ENCODE results near the gene OLFM2.
"Not testable (repeated sequence)": the region's sequence is repeated elsewhere in the genome, so short reads cannot be mapped to it uniquely, and the experiment has no call there.

Gene OLFM2

DNA sequence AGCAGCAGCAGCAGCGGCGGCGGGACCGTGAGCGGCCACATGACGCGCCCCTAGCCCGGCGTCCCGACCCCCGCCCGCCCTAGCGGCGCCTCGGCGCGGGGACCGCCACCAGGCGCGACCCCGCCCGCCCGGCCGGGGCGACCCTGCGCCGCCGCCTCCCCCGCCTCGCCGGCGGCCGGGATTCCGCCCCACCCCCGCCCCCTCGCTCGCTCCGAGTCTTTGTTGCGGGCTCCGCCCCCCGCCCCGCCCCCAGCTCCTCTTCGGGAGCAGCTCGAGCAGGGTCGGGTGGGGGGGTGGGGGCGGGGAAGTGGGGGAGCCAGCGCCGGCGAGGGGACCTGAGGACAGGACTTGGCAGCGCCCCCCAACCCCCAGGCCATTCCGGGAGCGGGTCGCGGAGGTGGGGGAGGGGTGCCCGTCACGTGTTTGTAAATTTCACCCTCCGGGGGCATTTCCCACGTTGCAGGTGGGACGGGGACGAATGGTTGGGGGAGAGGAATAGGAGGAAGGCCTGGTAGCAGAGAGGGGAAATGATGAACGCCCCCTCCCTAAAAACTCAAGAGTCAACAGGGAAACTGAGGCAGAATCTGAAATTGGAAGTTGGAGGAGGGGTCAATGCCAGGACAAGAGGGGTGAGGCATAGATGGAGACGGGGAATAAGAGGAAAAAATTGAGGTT is at the start of gene OLFM2:
OLFM2 (minus strand) TSS at position 190 of the 675 bp plus-strand sequence; CDS start at position 41, 149 bp downstream.
- DNase-seq (ENCODE audit: low spot score): peak; percentile 89

DNA sequence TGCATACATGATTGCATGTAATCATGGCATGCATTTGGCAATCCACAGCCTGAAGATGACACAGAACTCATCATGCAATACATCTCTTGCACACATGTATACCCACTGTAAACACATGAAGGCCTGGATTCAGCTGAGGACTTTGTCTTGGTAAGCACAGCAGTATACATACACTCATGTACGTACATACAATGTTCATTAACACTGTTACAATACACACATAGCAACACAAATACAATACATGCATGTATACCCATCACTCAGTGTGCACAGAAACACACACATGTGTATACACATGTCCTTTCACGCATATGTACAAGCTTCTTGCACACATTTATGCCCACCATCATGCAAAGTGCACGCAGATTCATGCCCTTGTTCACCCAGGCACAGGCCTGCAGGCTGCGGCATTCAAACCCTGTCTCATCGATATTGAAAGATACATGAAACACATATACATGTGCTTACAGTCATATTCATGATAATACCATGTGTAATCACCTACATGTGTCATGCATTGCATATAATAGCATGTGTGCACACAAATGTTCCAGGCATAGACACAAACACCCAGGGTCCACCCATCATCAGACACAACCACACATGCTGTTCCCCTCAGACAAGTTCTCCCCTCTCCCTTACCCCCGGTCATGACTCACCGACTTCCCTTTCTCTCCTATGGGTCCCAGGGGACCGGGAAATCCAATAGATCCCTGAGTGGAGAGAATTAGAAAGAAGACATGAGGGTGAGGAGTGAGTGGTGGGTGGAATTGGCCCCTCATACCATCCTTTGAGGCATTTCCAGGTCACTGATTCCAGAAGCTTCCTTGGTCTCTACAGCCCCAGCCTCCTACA is 45.3 kb upstream of the OLFM2 start:
- no peak for DNase-seq (ENCODE audit: low spot score)

DNA sequence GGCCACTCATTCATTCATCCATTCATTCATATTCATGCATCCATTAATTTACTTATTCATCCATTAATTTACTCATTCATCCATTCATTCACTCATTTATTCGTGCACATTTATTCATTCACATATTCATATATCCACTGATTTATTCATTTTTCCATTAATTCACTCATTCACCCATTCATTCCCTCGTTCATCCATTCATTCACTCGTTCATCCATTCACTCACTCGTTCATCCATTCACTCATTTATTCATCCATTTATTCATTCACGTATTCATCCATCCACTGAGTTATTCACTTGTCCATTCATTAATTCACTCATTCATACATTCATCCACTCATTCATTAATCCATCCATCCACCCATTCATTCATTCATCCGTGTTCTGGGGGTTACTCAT is 35.8 kb upstream of the OLFM2 start:
- DNase-seq (ENCODE audit: low spot score): no peak

DNA sequence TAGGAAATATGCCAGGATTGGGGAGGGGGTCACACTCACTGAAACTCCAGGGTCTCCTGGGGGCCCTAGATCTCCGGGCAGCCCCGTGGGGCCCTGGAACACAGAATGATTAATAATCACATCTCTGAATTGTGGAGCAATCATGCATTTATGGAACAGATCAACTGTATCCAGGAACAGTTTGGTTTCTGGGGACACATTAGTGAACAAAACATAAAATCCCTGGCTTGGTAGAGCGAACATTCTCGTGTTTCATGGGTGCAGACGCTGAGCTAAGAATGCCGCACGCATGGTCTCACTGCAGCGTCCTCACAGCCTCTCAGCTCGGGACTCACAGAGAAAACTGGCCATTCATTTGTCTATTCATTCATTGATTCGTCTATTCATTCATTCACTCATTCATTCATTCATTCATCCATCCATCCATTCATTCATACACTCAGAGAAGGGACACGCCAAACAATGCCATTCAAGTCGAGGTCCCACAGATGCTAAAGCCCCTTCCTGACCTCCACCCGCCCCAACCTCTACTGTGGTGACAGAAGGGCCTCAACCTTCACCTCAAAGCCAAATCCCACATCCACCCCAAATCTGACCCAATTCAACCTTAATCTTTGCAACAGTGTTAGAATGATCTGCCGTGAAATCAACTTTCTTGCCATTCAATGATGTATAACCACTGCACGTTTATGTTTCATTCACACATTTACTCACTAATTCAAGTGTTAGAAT is 35.0 kb upstream of the OLFM2 start:
- no peak for DNase-seq (ENCODE audit: low spot score)

DNA sequence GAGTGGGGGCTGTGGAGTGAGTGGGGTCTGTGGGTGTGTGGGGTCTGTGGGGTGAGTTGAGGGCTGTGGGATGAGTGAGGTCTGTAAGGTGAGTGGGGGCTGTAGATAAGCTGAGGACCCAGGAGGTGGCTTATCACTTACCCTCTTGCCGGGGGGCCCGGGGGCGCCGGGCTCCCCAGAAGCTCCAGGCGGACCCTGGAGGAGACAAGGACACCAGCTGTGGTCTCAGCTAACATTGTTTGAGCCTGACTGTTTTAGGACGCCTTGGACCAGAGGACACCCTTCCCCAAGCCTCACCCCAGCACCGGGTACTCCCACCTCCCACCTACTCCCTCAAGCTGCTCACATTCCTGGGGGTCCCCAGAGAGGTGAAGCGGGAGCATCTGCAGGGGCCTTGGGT is 34.2 kb upstream of the OLFM2 start:
- no peak for DNase-seq (ENCODE audit: low spot score)

DNA sequence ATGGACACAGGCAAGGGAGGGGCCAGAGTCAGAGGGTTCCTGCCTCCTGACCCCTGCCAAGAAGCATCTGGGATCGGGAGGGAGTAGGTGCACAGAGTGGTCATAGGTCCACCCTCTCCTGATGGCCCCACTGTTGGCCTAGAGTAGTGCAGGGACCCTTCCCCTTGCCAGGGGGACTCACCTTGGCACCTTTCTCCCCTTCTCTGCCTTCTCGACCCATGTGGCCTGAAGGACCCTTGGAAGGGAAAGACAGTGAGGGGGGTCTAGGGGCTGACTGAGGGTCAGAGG is 33.3 kb upstream of the OLFM2 start:
- DNase-seq (ENCODE audit: low spot score): no peak

DNA sequence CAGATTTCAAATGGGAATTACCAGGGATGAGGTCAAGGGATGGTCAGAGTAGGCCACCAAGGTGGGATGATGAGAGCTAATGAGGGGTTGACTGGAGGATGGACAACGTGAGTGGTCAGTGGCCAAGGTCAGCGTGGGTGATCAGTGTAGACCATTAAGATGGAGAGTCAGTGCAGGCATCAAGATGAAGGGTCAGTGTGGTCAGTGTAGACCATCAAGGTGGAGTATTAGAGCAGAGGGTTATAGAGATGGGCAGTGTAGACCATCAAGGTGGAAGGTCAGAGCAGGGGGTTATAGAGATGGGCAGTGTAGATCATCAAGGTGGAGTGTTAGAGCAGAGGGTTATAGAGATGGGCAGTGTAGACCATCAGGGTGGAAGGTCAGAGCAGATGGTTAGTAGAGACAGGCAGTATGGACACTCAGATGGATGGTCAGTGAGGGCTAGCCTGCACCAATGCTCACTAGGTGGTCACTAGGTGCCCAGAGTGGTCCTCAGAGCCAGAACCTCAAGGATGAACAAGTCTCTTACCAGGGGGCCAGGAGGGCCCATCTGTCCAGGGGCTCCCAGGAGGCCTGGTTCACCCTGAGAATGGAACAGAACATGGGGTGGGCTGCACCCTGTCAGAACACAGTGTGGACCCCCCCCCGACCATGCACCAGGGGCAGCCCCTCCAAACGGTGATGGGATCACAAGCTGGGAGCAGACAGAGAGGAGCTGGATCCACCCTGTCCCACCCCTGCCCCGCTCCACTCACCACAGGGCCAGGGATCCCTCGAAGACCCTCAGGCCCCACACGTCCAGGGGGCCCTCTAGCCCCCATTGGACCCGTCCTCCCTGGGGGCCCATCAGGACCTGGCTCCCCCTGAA is 32.7 kb upstream of the OLFM2 start:
- no peak for DNase-seq (ENCODE audit: low spot score)

DNA sequence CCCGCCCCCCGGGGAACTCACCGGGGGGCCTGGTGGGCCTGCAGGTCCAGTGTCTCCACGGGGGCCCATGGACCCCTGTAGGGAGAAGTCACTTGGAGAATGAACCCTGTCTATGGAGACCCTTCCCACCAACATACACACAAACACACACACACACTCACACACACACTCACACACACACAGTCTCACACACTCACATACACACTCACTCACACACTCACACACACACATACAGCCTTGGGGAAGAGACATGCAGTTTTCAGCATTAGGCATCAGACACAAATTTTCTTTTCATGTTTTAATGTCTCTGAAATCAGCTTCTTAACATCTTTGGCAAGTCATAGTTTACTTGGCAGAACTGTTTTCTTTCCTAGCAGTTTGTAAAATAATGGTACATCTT is 31.0 kb upstream of the OLFM2 start:
- no peak for DNase-seq (ENCODE audit: low spot score)

DNA sequence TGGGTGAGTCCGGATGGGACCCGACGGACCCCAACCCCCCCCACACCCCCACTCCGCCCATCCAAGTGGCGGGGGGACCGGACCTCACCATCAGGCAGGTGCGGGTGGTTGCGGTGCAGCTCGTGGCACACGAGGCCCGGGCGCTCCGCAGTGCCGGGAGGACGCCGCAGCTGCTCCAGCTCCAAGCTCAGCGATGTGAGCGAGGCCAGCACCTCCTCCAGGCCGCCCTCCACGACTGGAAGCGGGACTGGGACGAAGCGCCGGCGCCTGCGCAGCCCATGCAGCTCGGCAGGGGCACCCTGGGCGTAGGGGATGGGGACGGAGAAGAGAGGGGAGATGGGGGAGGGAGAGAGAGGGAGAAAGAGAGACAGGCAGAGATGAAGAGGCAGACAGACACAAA is 30.1 kb upstream of the OLFM2 start:
- peak; percentile 85 for DNase-seq (ENCODE audit: low spot score)

DNA sequence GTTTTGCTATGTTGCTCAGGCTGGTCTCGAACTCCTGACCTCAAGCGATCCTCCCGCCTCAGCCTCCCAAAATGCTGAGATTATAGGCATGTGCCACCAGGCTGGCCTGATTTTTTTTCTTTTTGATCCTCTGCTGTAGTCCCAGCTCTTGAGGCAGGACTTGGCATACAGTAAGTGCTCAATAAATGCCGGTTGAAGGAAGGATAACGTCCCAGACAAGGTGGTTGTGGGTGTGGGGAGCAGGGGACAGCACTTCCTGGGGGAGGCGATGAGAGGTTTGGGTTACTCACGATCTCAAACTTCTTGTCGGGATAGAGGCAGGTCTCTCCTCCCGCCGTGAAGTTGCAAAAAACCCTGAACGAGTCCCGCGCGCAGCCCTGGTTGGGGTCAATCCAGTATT is 29.7 kb upstream of the OLFM2 start:
- no peak for DNase-seq (ENCODE audit: low spot score)

DNA sequence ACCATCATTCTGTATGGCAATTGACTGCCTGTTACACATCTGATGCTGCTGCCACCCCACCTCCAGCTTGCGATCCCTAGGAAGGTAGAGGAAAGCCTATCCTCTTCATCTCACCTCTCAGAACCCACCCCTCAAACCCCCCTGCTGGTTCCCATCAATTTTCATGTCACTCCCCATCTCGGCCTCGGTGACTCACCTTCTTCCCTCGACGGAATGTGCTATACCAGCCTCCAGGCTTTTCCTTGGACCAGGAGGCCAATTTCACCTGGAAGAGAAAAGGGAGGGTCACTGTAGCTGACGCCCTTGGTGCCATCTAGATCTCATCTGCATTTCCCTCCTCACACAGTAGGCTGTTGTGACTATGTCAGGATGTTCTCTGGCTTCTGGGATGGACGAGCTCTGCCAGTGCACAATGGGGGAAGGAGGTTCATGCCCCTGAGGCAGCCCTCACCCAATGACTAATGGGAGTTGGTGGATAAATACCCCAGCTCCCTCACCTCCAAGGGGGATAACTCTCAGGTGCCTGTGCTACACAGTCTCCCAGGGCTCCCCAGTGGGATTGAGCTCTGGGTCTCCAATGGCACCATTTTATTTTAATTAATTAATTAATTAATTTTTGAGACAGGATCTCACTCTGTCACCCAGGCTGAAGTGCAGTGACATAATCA is 26.4 kb upstream of the OLFM2 start:
- DNase-seq (ENCODE audit: low spot score): no peak

DNA sequence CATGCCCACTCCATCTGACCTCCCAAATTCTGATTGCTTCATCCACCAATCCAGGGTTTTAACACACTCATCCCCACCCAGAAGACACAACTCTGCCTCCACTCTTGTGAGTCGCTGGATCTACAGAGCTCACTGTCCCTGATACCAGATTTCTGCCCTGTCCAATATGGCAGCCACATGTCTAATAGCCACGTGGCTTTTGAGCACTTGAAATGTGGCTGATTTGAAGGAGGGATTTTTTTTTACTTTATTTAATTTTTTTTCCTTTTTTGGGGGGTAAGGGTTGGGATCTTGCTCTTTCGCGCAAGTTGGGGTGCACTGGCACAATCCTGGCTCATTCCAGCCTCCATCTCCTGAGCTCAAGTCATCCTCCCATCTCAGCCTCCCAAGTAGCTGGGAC is 24.8 kb upstream of the OLFM2 start:
- no peak for DNase-seq (ENCODE audit: low spot score)

DNA sequence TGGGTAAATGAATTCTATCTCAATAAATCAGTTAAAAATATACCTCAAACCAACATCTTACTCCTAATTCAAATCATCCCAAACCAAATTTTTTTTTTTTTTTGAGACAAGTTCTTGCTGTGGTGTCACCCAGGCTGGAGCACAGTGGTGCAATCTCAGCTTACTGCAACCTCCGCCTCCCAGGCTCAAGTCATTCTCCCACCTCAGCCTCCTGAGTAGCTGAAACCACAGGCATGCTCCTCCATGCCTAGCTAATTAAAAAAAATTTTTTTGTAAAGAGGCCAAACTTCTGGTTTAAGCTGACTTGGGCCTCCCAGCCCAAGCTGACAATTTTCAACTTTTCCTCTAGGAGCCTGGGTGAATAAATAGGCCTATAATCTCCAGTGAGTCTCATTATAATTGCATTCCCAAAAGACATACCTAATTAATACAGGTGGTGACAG is 22.1 kb upstream of the OLFM2 start:
- no peak for DNase-seq (ENCODE audit: low spot score)

DNA sequence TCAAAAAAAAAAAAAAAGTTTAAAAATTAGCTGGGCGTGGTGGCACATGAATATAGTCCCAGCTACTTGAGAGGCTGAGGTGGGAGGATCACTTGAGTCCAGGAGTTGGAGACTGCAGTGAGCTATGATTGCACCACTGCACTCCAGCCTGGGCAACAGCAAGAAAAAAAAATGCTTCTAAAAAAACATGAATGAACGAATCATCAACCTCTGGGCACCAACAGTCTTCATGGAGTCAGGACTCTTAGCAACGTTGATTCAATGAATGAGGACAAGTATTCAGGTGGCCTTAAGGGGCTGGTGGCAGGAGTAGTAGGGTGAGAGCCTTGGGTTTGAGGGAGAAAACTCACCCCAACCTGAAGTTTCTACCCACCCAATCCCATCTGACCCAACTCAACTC is 20.6 kb upstream of the OLFM2 start:
- no peak for DNase-seq (ENCODE audit: low spot score)

DNA sequence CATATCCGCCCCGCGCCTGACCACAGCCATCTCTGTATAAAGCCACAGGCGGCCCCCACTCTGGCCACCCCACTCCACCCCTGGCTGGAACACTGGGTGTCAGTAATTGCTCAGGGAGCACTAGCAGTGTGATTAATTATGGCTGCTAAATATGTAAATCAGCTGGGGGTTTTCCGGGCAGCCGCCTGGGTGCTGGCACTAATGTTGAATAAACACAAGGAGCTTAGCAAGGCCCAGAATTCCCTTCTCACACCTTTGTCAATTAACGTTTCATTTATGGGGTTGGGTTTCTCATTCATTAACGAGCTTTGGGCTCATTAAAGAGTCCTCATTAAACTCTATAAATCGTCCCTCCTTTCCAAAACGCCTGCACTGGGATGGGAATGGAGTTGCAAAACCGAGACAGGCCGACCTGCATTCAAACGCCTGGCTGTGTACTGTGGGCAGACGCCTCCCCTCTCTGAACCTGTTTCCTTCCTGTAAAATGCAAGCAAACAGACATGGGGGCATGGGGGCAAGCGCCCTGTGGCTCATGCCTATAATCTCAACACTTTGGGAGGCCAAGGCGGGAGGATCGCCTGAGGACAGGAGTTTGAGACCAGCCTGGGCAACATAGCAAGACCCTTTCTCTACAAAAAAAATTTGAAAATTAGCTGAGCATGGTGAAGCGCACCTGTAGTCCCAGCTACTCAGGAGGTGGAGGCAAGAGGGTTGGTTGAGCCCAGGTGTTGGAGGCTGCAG is 17.7 kb upstream of the OLFM2 start:
- no peak for DNase-seq (ENCODE audit: low spot score)

DNA sequence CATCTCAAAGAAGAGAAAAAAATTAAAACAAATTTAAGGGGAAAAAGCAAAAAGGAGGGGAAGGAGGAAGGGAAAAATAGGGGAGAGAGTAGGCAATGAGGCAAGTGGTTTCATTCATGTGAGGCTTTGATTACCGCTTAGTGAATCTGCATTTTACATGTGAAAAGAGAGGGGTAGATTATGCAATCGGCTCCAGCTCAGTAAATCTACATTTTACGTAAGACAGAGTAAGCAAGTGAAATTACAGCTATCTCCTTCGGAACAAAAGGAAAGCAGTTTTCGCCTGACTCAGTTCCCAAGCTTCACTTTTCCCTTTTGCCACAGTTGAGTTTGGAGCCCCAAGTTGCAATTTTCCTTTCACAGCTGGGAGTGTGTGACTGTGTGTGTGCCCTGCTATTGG is 16.0 kb upstream of the OLFM2 start:
- no peak for DNase-seq (ENCODE audit: low spot score)

DNA sequence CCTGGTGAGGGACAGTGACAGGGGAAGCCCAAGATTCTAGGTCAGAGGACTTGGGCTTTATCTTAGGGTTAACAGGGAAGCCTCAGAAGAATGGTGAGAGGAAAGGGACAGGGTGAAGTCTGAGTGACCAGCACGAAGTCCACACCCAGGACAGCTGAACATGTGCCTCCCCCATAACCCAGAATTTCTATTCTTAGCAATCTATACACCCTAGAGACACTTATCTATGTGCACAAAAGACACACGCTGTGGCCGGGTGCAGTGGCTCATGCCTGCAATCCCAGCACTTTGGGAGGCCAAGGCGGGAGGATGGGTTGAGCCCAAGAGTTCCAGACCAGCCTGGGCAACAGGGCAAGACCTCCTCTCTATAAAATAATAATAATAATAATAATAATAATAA is 11.1 kb upstream of the OLFM2 start:
- DNase-seq (ENCODE audit: low spot score): no peak

DNA sequence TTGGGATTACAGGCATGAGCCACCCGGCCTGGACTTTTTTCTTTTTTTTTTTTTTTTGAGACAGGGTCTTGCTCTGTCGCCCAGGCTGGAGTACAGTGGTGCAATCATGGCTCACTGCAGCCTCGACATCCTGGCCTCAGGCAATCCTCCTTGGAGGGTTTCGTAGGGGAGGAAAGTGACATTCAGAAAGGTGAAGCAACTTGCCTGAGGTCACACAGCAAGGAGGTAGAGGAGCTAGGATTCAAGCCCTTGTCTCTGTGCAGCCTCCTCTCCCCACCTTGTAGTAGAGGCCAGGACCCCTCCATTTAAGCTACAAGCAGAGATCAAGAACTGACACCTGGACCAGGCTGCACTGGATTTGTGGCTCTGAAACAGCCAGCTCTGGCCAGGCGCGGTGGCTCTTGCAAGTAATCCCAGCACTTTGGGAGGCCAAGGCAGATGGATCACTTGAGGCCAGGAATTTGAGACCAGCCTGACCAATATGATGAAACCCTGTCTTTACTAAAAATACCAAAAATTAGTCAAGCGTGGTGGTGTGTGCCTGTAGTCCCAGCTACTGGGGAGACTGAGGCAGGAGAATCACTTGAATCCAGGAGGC is 10.3 kb upstream of the OLFM2 start:
- DNase-seq (ENCODE audit: low spot score): not testable (repeated sequence)

DNA sequence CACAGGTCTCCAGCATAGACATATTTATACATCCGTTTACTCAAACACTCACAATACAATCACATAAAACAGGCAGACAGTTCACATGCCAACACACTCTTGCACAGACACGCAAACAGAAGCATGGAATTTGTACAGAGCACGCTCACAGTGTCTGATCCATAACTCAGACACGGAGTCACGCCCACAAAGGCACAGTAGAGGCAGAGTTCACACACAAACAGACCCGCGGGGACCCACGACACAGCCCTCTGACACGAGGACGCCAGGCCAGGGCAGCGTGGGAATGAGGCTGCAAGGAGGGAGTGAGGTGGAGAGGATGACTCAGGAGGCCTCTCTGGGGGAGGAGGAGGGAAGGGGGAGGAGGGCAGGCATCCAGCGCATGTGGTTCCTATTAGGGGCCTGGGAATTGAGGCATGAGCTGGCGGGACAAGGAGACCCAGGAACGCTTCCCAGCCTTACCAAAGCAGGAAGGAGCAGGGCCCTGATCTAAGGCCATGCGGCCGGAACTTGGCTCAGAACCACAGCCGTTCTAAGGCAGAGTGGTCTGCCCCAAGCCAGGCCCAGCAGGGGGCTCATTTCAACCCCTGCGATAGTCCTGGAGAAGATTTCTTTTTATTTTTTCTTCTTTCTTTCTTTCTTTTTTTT is 9.1 kb upstream of the OLFM2 start:
- DNase-seq (ENCODE audit: low spot score): no peak

DNA sequence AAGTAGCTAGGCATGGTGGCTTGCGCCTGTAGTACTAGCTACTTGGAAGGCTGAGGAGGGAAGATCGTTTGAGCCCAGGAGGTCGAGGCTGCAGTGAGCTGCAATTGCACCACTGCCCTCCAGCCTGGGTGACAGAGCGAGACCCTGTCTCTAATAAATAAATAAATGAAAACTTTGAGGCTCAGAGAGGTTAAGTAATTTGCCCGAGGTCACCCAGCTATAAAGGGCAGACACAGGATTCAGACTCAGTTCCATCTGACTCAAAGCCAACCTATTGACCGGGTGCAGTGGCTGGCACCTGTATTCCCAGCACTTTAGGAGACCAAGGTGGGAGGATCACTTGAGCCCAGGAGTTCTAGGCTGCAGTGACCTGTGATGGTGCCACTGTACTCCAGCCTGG is 7.4 kb upstream of the OLFM2 start:
- DNase-seq (ENCODE audit: low spot score): no peak
